T-helper 22 cell (primary cell): ENCODE measurements around the gene NRIP1.

Experiments used
- DNase-seq: peaks from one replicate; pipeline ENCODE4 v3.0.0-alpha.2; 2020; ENCODE audit warnings: low read depth

The NRIP1 gene

GRCh38 chr21:14916676-14917141 is 148.1 kb downstream of the NRIP1 start:
- no peak for DNase-seq

GRCh38 chr21:14913638-14914037 is 151.2 kb downstream of the NRIP1 start:
- DNase-seq: no peak

- DNase-seq: no peak
Measured at GRCh38 chr21:14911351-14911750, 153.4 kb downstream of the NRIP1 start.
